ACC112 (cell line): ENCODE measurements around the gene SARDH.

Experiments used
- H2AFZ ChIP-seq: fragments of 200-600 bp; sonication (generic); one replicate; pipeline ENCODE4 v1.6.0; 2017; ENCODE audit warnings: antibody characterized with exemption, low read length; ENCODE audit not compliant: unreplicated experiment
- H3K27ac ChIP-seq: fragments of 200-600 bp; sonication (generic); 2 replicates; pipeline ENCODE4 v1.5.1; 2014; ENCODE audit warnings: low read depth, mild to moderate bottlenecking, antibody characterized with exemption, low read length, moderate library complexity
- H3K27me3 ChIP-seq: fragments of 200-600 bp; sonication (generic); 2 replicates; pipeline ENCODE4 v1.6.1; 2014; ENCODE audit warnings: mild to moderate bottlenecking, antibody characterized with exemption, low read length, moderate library complexity, mixed read lengths; ENCODE audit not compliant: insufficient read depth
- H3K36me3 ChIP-seq: fragments of 200-600 bp; sonication (generic); 2 replicates; pipeline ENCODE4 v1.6.1; 2016; ENCODE audit warnings: mild to moderate bottlenecking, antibody characterized with exemption, low read length, moderate library complexity, mixed read lengths; ENCODE audit not compliant: insufficient read depth
- H3K4me1 ChIP-seq: fragments of 200-600 bp; sonication (generic); one replicate; pipeline ENCODE4 v1.6.1; 2016; ENCODE audit warnings: low read length, mixed read lengths; ENCODE audit not compliant: insufficient read depth, unreplicated experiment, control insufficient read depth
- H3K4me3 ChIP-seq: fragments of 200-600 bp; sonication (generic); 2 replicates; pipeline ENCODE4 v1.5.1; 2014; ENCODE audit warnings: mild to moderate bottlenecking, low read depth, low read length
- H3K79me2 ChIP-seq: fragments of 200-600 bp; sonication (generic); one replicate; pipeline ENCODE4 v1.6.0; 2016; ENCODE audit warnings: low read length; ENCODE audit not compliant: control insufficient read depth, unreplicated experiment, insufficient read depth

The SARDH gene

GRCh38 chr9:133702798-133703590, 35.2 kb downstream of the SARDH start:
- peaks cover 22% of the 10 kb centered on the region for H3K4me1 ChIP-seq
- H3K27ac ChIP-seq, result no peak overlapping the region

GRCh38 chr9:133701981-133702797, 36.0 kb downstream of the SARDH start:
- Histone ChIP-seq H3K4me3 (no peak overlapping the region), H3K79me2 (no peaks in the 10 kb centered on the region), H2AFZ (no peak overlapping the region), H3K27me3 (no peaks in the 10 kb centered on the region), H3K36me3 (no peaks in the 10 kb centered on the region), H3K4me1 (peaks cover 14% of the 10 kb centered on the region), H3K27ac (no peak overlapping the region)

More at GRCh38 chr9:133702798-133703590, 35.2 kb downstream of the SARDH start:
- Histone ChIP-seq H2AFZ (no peak overlapping the region), H3K36me3 (no peaks in the 10 kb centered on the region), H3K79me2 (no peaks in the 10 kb centered on the region), H3K27me3 (no peaks in the 10 kb centered on the region), H3K4me3 (no peak overlapping the region)

- H3K4me3 ChIP-seq, result no peak overlapping the region
- peaks cover 7% of the 10 kb centered on the region for H3K4me1 ChIP-seq
- no peaks in the 10 kb centered on the region for H3K27me3 ChIP-seq
- H3K36me3 ChIP-seq, result no peaks in the 10 kb centered on the region
- no peaks in the 10 kb centered on the region for H3K79me2 ChIP-seq
- no peak overlapping the region for H3K27ac ChIP-seq
- no peak overlapping the region for H2AFZ ChIP-seq
These were observed 36.7 kb downstream of the SARDH start for GRCh38 chr9:133701321-133701980.

GRCh38 chr9:133700819-133701320, 37.3 kb downstream of the SARDH start:
- H3K79me2 ChIP-seq, result no peaks in the 10 kb centered on the region
- no peak overlapping the region for H2AFZ ChIP-seq
- H3K27ac ChIP-seq, result no peak overlapping the region
- H3K36me3 ChIP-seq, result no peaks in the 10 kb centered on the region
- H3K4me1 ChIP-seq, result peaks cover under 1% of the 10 kb centered on the region
- H3K4me3 ChIP-seq, result no peak overlapping the region
- H3K27me3 ChIP-seq, result no peaks in the 10 kb centered on the region

GRCh38 chr9:133699546-133699945, 38.6 kb downstream of the SARDH start:
- no peaks in the 10 kb centered on the region for H3K27me3 ChIP-seq

GRCh38 chr9:133696071-133696472, 42.1 kb downstream of the SARDH start:
- no peaks in the 10 kb centered on the region for H3K27me3 ChIP-seq
- H2AFZ ChIP-seq, result no peak overlapping the region
- H3K79me2 ChIP-seq, result no peaks in the 10 kb centered on the region
- peaks cover 11% of the 10 kb centered on the region for H3K4me1 ChIP-seq
- no peak overlapping the region for H3K27ac ChIP-seq
- no peak overlapping the region for H3K4me3 ChIP-seq
- H3K36me3 ChIP-seq, result no peaks in the 10 kb centered on the region

More at GRCh38 chr9:133699546-133699945, 38.6 kb downstream of the SARDH start:
- Histone ChIP-seq H3K27ac (no peak overlapping the region), H2AFZ (no peak overlapping the region), H3K4me1 (no peaks in the 10 kb centered on the region), H3K36me3 (no peaks in the 10 kb centered on the region), H3K79me2 (no peaks in the 10 kb centered on the region), H3K4me3 (no peak overlapping the region)

- no peak overlapping the region for H3K4me3 ChIP-seq
These were observed 43.5 kb downstream of the SARDH start for GRCh38 chr9:133694686-133695085.

GRCh38 chr9:133693703-133694529, 44.2 kb downstream of the SARDH start:
- no peaks in the 10 kb centered on the region for H3K27me3 ChIP-seq
- peaks cover 11% of the 10 kb centered on the region for H3K4me1 ChIP-seq
- no peaks in the 10 kb centered on the region for H3K36me3 ChIP-seq
- no peak overlapping the region for H3K4me3 ChIP-seq
- no peak overlapping the region for H3K27ac ChIP-seq
- no peaks in the 10 kb centered on the region for H3K79me2 ChIP-seq
- no peak overlapping the region for H2AFZ ChIP-seq

More at GRCh38 chr9:133694686-133695085, 43.5 kb downstream of the SARDH start:
- Histone ChIP-seq H2AFZ (no peak overlapping the region), H3K4me1 (peaks cover 11% of the 10 kb centered on the region), H3K36me3 (no peaks in the 10 kb centered on the region), H3K27me3 (no peaks in the 10 kb centered on the region), H3K27ac (no peak overlapping the region), H3K79me2 (no peaks in the 10 kb centered on the region)

- Histone ChIP-seq H3K27ac (no peak overlapping the region), H3K79me2 (no peaks in the 10 kb centered on the region), H3K27me3 (no peaks in the 10 kb centered on the region), H2AFZ (no peak overlapping the region), H3K4me1 (peaks cover 11% of the 10 kb centered on the region), H3K4me3 (no peak overlapping the region), H3K36me3 (no peaks in the 10 kb centered on the region)
These were observed 45.0 kb downstream of the SARDH start for GRCh38 chr9:133693116-133693515.
